HG02885 (cell line): ENCODE data around the gene ANKAR.
"Not testable (repeated sequence)": the region's sequence is repeated elsewhere in the genome, so short reads cannot be mapped to it uniquely, and the experiment has no call there.

Source experiments
- ATAC-seq: cut with Tn5 transposase; IDR thresholded peaks from one replicate; pipeline ENCODE4 v1.9.1; 2021; ENCODE audit warnings: mild to moderate bottlenecking; ENCODE audit not compliant: unreplicated experiment, poor library complexity

Gene ANKAR

DNA sequence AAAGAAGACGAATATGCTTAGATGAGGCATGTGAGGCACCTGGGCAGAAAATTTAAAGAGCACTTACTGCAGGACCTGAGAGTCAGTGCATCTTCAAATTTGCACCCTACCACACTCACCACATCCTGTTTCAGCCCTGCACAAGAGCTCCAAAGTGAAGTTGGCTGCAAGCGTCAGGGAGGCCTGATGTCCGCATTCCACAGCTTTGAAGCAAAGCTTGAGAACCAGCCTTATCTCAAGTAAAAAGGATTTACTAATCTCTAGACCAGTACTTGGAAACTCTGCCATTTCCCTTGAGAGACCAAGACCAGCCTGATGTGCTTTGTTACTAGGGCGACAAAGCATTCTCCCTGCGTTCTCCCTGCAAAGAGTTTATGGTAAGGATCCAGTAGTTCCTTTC lies 16.6 kb upstream of the ANKAR start:
- peak; percentile 58 for ATAC-seq

DNA sequence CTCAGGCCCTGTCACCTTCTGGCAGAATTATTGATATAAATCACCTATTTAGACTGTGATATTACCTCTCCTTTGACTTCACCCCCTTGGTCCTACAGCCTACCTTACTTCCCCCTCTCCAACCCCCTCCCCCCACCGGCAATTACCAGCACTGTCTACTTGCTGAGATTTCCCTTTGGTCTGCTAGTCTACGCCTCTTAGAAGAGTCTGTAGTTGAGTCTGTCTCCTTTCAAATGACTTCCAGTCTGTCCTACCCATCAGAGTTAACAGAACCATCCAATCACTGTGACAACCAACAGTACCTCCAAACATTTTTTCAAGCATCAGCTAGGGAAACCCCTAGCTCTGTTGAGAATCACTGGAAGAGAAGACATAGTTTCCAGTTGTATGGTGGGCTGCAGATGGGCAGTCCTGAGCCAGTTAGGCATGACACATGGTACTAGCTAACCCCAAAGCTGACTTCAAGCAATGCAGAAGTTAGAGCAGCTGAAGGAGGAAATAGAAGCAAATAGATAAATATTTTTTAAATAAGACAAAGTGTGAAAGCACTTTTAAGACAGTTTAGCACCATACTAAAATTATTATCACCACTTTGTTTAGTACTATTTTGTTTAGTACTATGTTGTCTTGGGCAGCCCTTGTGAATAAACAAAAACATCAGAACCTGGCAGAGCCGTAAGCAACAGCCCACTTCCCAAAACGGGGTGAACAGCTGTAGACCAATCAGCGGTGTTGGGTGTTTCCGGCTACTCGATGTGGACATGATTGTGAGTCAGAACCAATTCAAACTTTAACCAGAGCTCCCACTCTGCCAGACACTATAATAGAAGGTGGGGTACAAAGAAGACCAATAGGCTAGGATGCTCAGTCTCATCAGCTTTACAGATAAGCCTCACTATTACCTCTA lies 15.9 kb upstream of the ANKAR start:
- no peak for ATAC-seq

DNA sequence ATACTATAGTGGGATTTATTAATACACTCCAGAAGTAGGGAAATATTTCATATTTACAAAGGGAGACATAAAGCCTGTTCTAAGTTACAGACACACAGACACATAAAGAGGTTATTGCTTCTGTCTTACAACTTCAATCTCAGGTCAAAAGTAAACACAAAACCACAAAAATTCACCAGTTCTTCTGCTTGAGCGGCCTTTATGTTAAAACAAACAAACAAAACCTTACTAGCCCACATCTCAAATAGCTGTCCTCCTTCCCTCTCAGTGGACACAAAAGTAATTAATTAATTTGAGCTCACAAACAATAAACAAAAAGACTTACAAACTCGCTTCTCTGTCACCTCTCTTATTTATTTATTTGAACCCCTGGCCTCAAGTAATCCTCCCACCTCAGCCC lies 14.7 kb upstream of the ANKAR start:
- no peak for ATAC-seq

DNA sequence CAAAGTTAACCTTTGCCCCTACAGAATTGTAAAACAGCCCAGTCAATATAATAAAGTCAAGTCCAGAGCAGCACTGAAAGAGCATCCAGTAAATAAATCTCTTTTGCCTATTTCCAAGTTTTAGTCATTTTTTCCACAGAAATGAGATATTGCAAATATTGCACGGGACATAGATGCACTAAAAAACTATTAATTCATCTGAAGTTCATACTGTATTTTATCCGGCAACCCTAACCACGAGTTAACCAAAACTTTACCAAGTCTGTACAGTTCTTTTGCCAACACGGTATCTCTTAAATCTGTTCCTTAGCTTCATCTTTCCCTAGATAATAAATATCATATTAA lies 13.7 kb upstream of the ANKAR start:
- ATAC-seq = no peak

DNA sequence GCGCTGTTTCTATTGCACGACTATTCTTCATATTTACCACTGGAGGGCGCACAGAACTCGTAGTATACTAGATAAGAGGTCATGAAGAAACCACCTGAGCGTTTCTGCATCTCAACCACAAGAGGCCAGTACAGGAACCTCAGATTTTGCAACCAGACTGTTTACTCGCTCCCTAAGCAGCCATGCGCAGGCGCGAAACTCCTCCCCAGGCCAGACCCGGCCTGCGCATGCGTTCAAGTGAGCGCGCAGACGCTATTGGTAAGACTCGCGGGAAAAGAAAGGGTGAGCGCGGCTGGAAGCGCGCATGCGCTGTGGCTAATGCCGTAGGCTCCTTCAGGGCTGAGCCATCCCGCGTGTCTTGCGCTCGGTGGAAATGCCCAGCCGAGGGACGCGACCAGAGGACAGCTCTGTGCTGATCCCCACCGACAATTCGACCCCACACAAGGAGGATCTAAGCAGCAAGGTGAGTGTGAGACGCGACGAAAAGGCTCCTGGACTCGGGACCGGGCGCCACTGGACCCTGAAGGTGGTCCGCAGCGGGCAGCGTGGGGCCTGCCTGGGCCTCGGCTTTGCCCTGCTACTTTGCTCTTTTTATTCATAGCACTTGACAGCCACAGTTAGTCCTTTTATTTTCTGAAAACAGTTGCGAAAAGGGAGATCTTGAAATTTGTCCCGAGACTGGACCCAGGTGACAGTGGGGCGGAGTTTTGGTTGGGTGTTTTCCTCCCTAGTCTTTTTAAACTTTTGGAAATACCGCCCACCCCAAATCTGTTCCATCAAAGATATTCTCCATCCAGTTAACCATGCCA lies 13.1 kb upstream of the ANKAR start, which contains the start of gene ASNSD1:
Gene ASNSD1 (plus strand): TSS at position 312 of the 809 bp plus-strand sequence. CDS start 4,674 bp downstream, outside the sequence.
- ATAC-seq = peak; percentile 90

DNA sequence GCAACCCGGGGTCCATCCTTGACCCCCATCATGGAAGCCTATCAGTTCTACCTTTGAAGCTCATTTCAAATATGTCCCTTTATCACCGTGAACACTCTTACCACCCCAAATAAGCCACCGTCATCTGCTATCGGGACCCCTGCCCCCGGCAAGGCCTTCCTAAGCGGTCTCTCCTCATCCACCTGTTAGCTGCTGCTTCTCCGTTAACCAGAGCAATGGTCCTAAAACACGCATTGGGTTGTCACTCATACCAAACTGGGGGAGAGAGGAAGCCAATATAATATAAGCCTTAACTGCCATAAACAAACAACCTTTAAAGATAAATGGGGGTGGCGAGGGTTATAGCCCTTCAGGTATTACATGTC lies 12.5 kb upstream of the ANKAR start:
- no peak for ATAC-seq

DNA sequence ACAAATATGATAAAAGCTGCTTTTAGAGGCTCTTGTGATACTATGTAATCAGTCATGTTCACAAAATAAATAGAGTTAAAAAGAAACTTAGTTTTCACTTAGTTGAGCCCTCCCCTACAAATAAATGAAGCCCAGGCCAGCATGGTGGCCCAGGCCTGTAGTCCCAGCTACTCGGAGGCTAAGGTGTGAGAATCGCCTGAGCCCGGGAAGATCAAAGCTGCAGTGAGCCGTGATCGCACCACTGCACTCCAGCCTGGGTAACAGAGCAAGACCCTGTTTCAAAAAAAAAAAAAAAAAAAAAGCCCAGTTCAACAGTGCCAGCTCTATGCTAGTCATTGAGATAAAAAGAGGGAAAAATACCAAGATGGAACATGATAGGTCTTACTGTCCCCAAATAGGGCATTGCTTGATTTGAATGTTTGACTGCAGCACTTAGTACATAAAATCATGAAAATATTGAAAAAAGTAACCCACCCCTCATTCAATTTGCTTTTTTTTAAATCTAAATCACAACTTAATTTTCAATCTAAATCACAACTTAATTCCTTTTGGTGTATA lies 11.7 kb upstream of the ANKAR start:
- no peak for ATAC-seq

DNA sequence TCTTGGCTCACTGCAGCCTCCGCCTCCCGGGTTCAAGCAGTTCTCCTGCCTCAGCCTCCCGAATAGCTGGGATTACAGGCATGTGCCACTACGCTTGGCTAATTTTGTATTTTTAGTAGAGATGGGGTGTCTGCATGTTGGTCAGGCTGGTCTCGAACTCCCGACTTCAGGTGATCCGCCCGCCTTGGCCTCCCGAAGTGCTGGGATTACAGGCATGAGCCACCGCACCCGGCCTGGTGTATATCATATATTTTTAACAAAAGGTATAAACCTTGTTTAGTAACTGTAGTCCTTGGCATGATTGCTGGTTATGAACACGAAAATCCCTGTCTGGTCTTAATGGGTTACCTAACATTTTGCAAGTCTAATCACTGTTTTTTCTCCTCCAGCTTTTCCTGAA lies 11.2 kb upstream of the ANKAR start:
- not testable (repeated sequence) for ATAC-seq

DNA sequence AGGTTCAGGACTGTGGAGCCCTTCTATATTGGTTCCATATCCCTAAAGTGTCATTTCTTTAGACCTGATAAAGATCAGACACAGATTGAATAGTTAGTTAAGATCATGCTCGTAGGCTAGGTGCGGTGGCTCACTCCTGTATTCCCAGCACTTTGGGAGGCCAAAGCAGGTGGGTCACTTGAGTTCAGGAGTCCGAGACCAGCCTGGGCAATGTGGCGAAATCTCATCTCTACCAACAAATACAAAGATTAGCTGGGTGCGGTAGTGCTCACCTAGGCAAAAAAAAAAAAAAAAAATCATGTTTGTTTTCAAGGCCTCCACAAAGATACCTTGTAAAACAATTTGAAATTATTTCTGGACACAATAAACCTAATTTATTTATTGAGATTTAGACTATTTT lies 4.6 kb upstream of the ANKAR start:
- no peak for ATAC-seq

DNA sequence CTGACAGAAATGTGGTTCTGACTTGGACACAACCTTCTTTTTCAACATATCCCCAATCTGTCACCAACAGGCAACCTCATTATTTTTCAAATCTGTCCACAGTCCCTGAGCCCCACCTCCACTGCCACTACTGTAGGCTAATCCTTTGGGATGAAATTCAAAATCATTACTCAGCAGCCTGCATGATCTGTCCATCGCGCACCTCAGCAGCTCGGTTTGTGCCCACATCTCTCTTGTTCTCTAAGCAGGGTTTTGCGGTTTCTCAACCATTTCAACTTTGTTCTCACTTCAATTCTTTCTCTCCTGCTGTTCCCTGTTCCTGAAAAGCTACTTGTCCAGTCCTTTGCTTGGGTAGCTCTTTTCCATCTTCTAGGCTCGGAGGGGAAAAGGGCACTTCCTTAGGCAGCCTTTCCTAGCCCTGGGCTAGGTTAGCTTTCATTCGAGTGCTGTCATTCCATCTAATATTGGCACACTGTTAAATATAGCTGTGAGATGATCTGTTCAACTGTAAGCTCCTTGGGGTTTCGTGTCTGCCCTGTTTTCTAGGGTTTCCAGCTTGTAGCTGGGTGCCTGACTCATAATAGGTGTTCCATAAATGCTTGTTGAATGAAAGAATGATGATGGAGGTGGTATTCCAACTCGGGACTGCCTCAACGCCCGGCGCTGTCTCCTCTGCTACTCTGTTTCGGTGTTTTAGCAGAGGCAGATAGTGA lies 653 bp upstream of the ANKAR start:
- no peak for ATAC-seq

DNA sequence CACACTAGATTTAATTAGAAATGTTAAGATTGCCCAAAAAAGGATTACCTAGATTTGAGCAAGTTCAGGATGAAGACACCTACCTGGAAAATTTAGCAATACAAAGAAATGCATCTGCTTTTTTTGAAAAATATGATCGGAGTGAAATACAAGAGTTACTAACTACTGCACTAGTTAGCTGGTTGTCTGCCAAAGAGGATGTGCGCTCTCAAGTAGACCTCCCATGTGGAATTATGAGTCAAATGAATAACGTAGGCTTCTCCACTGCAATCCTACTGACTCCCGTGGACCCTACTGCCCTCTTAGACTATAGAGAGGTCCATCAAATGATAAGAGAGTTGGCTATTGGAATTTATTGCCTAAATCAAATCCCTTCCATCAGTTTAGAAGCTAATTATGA lies 2.0 kb downstream of the ANKAR start:
- ATAC-seq = no peak

DNA sequence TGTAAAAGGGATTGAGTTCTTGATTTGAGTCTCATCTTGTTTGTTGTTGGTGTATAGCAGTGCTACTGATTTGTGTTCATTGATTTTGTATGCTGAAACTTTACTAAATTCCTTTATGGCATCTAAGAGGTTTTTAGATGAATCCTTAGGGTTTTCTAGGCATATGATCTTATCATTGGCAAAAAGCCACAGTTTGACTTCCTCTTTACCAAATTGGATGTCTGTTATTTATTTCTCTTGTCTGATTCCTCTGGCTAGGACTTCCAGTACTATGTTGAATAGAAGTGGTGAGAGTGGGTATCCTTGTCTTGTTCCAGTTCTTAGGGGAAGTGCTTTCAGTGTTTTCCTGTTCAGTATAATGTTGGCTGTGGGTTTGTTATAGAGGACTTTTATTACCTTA lies 4.8 kb downstream of the ANKAR start:
- ATAC-seq = no peak

DNA sequence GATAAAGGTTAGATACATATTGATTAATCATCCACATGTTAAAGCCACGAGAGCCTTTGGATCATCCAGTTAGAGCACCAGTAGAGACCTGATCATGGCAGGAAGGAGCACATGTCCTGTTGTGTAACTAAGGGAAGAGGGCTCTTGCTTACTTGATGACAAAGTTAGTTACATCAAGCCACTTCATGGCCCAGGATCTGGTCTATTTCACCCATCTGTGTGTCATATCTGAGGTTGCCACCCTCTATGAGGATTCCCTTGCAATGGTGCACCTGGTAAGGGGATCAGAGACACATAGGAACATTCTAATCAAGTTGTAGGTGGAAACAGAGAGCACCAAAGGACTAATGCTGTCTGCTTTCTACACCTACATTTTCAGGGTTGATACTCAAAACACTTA lies 6.7 kb downstream of the ANKAR start:
- no peak for ATAC-seq

DNA sequence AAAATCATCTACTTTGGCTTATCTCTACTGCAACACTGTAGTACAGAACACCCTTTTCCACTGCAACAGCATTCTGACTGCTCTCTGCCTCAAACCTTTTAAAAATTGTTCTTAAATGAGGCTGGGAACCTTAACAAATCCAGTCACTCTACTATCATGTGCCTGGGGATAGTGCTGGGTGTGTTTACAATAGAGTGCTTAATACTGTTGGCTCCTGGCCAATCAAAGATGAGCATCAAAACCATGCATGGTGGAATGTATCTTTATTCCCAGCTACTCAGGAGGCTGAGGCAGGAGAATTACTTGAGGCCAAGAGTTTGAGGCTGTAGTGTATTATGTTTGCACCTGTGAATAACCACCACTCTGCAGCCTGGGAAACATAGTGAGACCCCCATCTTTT lies 7.4 kb downstream of the ANKAR start:
- no peak for ATAC-seq

DNA sequence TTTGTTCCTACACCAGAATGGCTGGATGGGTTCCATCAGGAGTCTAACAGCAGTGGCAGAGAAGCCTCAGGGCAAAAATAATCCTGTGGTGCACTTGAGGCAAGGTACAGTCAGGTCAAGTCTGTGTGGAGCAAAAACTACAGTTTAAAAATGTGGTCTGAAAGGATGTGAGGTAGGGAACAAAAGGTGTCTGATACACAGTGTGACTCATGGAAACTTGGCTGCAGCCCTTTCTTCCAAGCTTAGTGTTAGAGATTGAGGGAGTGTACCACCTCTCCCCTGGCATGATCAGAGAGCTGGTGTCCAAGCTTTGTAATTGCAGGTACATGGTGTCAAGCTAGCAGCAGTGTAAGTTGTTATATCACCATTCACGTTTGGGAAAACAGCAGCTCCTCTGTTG lies 8.9 kb downstream of the ANKAR start:
- ATAC-seq = no peak

DNA sequence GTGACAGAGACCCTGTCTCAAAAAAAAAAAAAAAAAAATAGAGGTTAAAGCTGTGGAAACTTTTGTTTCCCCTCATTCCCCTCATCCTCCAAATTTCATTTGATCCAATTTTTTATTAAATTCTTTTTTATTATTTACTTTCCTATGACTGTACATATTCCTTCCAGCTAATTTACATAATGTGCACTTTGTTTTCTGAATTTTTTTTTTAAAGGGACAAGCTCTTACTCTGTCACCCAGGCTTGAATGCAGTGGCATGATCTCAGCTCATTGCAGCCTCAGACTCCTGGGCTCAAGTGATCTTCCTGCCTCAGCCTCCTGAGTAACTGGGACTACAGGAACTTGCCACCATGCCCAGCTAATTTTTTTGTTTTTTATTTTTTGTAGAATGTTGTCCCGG lies 10.3 kb downstream of the ANKAR start:
- ATAC-seq = no peak

DNA sequence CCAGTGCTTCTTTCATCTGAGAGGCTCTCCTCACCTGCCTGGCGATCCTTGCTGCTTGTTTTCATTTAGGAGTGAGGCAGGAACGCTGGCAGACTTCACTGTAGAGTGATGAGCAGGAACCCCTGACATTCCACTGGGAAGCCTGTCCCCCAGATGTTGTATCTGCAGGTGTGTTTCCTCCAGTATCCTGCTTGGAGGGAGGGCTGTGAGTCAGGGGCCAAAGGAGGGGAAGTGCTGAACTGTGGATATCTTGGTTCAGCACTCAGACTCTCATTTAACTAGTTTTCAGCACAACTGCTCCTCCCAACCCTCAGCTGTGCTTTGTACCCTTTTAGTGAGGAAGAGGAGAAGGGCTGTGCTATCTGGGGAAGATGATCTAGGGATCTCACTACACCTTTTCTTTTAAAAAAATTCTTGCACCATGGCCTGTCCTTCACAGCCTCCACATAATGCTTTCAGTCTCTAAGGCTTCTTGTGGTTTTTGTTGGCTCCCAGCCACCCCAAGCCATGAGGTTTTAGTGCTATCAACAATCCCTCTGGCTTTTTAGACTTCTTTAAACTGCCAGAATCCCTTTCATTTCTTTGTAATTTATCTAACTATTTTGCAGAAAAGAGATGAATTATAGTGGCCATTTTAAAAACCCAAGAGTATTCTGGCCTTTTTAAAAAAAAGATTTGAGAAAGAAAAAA lies 11.2 kb downstream of the ANKAR start:
- ATAC-seq = no peak

DNA sequence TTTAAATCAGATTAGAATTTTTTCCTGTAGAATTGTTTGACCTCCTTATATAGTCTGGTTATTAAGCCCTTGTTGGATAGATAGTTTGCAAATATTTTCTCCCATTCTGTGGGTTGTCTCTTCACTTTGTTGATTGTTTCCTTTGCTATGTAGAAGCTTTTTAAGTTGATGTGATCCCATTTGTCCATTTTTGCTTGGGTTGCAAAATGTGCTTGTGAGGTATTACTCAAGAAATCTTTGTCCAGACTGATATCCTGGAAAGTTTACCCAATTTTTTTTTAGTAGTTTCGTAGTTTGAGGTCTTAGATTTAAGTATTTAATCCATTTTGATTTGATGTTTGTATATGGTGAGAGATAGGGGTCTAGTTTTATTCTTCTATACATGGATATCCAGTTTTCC lies 13.3 kb downstream of the ANKAR start:
- ATAC-seq = not testable (repeated sequence)

DNA sequence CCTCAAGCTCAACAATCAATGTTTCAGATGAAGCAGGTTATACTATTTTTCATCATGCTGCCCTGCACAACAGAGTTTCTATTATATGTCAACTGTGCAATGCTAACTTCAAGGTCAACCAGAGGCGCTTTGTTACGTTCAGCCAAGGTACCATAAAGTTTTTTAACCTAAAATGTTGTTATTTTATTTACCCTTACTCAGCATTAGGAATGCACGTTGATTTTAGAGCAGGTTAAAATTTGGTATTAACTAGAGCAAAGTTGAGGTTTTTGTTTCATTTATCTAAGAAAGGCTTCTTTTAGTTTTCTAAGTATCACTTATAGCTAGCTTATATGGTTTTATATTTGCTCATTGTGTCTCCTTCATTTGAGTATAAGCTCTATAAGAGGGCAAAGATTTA lies 21.8 kb downstream of the ANKAR start:
- ATAC-seq = no peak
